HepG2 (cell line): ENCODE results near the gene PIWIL4. TPM values are rescaled to one million over a fixed set of nuclear protein-coding genes. Genes with fewer than 3 reads are reported as not detected.

Source experiments
- ATAC-seq: fragments of 200-7000 bp; cut with Tn5 transposase; 3 replicates; pipeline ENCODE4 v1.9.1; 2020; ENCODE audit warnings: mild to moderate bottlenecking, moderate library complexity
- BruUV-seq: library from RNA; stranded (reverse); fragments of 400-500 nt; replicated peaks from 2 replicates; lab custom pipeline; 2021; lab: Mats Ljungman, UMichigan
- CTCF ChIA-PET: fragments of 300-600 bp; formaldehyde crosslinking; extraction: SDS; loops from one replicate; lab custom pipeline; 2021; ENCODE audit warnings: low total read pairs, inconsistent platforms, low intra/inter-chr PET ratio; lab: Yijun Ruan, JAX
- POLR2A ChIA-PET: fragments of 350-600 bp; sonication (Branson Sonifier 250); formaldehyde crosslinking; loops from one replicate; lab custom pipeline; 2020; ENCODE audit warnings: antibody characterized with exemption, inconsistent platforms; lab: Yijun Ruan, JAX
- DNase-seq: peaks from one replicate; pipeline ENCODE4 v3.0.0-alpha.2; 2015; ENCODE audit warnings: low spot score
- FAIRE-seq: peaks from 3 replicates; lab custom pipeline; 2011; peaks lifted over from hg19 to GRCh38; lab: Jason Lieb, UNC
- H2AFZ ChIP-seq: one replicate; pipeline ENCODE4 v1.6.1; 2011; ENCODE audit warnings: low read length, inconsistent platforms
- H3K27ac ChIP-seq: fragments of 300-600 bp; 3 replicates; pipeline ENCODE4 v1.8.0; 2011; ENCODE audit warnings: mixed run types, mild to moderate bottlenecking, mixed read lengths, low read length, inconsistent platforms; ENCODE audit not compliant: insufficient read depth; ENCODE audit errors: extremely low read length
- H3K27me3 ChIP-seq, 2 experiments: fragments of 200-600 bp in 1 of 2; 2 replicates in 1 of 2; 3 replicates in 1 of 2; pipeline versions ENCODE4 v1.6.0 to v1.8.0; 2011; ENCODE audit warnings: low read length in 2 of 2, mild to moderate bottlenecking in 2 of 2, moderate library complexity in 2 of 2, inconsistent platforms in 1 of 2; ENCODE audit not compliant: insufficient read depth in 2 of 2, control insufficient read depth in 1 of 2
- H3K36me3 ChIP-seq, 2 experiments: fragments of 200-600 bp in 1 of 2; replicated peaks in 1 of 2; 2 replicates in 1 of 2; 3 replicates in 1 of 2; pipeline versions ENCODE4 v1.5.1 to v1.8.0; 2011; ENCODE audit warnings: low read length in 2 of 2, inconsistent platforms in 1 of 2; ENCODE audit not compliant: insufficient read depth in 2 of 2, control insufficient read depth in 1 of 2
- H3K4me1 ChIP-seq: 2 replicates; pipeline ENCODE4 v1.5.1; 2012; ENCODE audit warnings: low read length, inconsistent platforms; ENCODE audit not compliant: insufficient read depth
- H3K4me2 ChIP-seq: 2 replicates; pipeline ENCODE4 v1.6.0; 2011; ENCODE audit warnings: low read depth, low read length, inconsistent platforms
- H3K4me3 ChIP-seq, 3 experiments: fragments of 200-600 bp in 1 of 3; sonication (generic), shearing (Covaris generic) in 1 of 3; replicated peaks in 1 of 3; 2 replicates each; pipeline ENCODE4 v1.5.1; 2011 to 2016; ENCODE audit warnings: low read length in 3 of 3, inconsistent platforms in 2 of 3, low read depth in 2 of 3, mild to moderate bottlenecking in 2 of 3, control low read depth in 1 of 3, mixed read lengths in 1 of 3; ENCODE audit not compliant: insufficient read depth in 1 of 3
- H3K79me2 ChIP-seq: one replicate; pipeline ENCODE4 v1.6.1; 2011; ENCODE audit warnings: low read length, inconsistent platforms; ENCODE audit not compliant: insufficient read depth
- H3K9ac ChIP-seq: 2 replicates; pipeline ENCODE4 v1.6.0; 2011; ENCODE audit warnings: mild to moderate bottlenecking, low read depth, low read length, inconsistent platforms; ENCODE audit not compliant: insufficient read depth
- H3K9me3 ChIP-seq: 2 replicates; pipeline ENCODE4 v1.5.1; 2012; ENCODE audit warnings: mild to moderate bottlenecking, low read length
- H4K20me1 ChIP-seq: 2 replicates; pipeline ENCODE4 v1.6.0; 2011; ENCODE audit warnings: inconsistent platforms, mild to moderate bottlenecking, low read length, moderate library complexity; ENCODE audit not compliant: insufficient read depth
- ATAD3A ChIP-seq: sonication (generic); formaldehyde crosslinking; IDR thresholded peaks from 2 replicates; pipeline ENCODE4 v1.4.0; 2020; ENCODE audit warnings: missing genetic modification reagents
- BATF2 ChIP-seq: sonication (generic); formaldehyde crosslinking; IDR thresholded peaks from 2 replicates; pipeline ENCODE4 v1.8.0; 2022; ENCODE audit warnings: mild to moderate bottlenecking, missing genetic modification reagents, moderate library complexity
- CSRNP1 ChIP-seq: sonication (generic); formaldehyde crosslinking; IDR thresholded peaks from 2 replicates; pipeline ENCODE4 v1.8.1; 2023; ENCODE audit warnings: mild to moderate bottlenecking, missing genetic modification reagents
- FOXK2 ChIP-seq: fragments of 450-650 bp; IDR thresholded peaks from 2 replicates; pipeline ENCODE4 v1.6.1; 2016
- NCOR1 ChIP-seq: fragments of 200-600 bp; sonication (generic); IDR thresholded peaks from 2 replicates; pipeline ENCODE4 v1.7.0; 2017; ENCODE audit warnings: antibody characterized with exemption, low read length, borderline replicate concordance
- SMC3 ChIP-seq: IDR thresholded peaks from 2 replicates; pipeline ENCODE4 v1.6.1; 2011; ENCODE audit warnings: low read length, improper control_type of control experiment
- TBL1XR1 ChIP-seq: fragments of 150-350 bp; IDR thresholded peaks from 2 replicates; pipeline ENCODE4 v1.6.1; 2014; ENCODE audit warnings: borderline replicate concordance, low read length; ENCODE audit not compliant: partially characterized antibody
- XRCC5 ChIP-seq: fragments of 200-400 bp; formaldehyde crosslinking; optimal IDR thresholded peaks from 2 replicates; pipeline ENCODE3; 2017; ENCODE audit warnings: mild to moderate bottlenecking, low read length
- ZFY ChIP-seq: sonication (generic); formaldehyde crosslinking; IDR thresholded peaks from 2 replicates; pipeline ENCODE4 v1.4.0; 2020; ENCODE audit warnings: missing genetic modification reagents
- ZKSCAN5 ChIP-seq: sonication (generic); formaldehyde crosslinking; IDR thresholded peaks from 2 replicates; pipeline ENCODE4 v1.5.1; 2020; ENCODE audit warnings: mild to moderate bottlenecking, missing genetic modification reagents
- ZNF350 ChIP-seq: sonication (generic); formaldehyde crosslinking; IDR thresholded peaks from 2 replicates; pipeline ENCODE4 v1.4.0; 2020; ENCODE audit warnings: mild to moderate bottlenecking, low read depth, missing genetic modification reagents, borderline replicate concordance
- ZNF496 ChIP-seq: sonication (generic); formaldehyde crosslinking; IDR thresholded peaks from 2 replicates; pipeline ENCODE4 v1.8.1; 2023; ENCODE audit warnings: mild to moderate bottlenecking, moderate library complexity, missing genetic modification reagents; ENCODE audit not compliant: insufficient replicate concordance
- ZNF589 ChIP-seq: sonication (generic); formaldehyde crosslinking; conservative IDR thresholded peaks from 2 replicates; pipeline ENCODE4 v1.8.0; 2022; ENCODE audit warnings: mild to moderate bottlenecking, moderate library complexity, missing genetic modification reagents
- ZNF598 ChIP-seq: sonication (generic); formaldehyde crosslinking; IDR thresholded peaks from 2 replicates; pipeline ENCODE4 v1.5.1; 2020; ENCODE audit warnings: mild to moderate bottlenecking, missing genetic modification reagents, borderline replicate concordance
- ZNF609 ChIP-seq: sonication (generic); formaldehyde crosslinking; IDR thresholded peaks from 2 replicates; pipeline ENCODE4 v1.4.0; 2020; ENCODE audit warnings: mild to moderate bottlenecking, missing genetic modification reagents, borderline replicate concordance
- ZNF674 ChIP-seq: sonication (generic); formaldehyde crosslinking; IDR thresholded peaks from 2 replicates; pipeline ENCODE4 v1.5.0; 2020; ENCODE audit warnings: low read depth, mild to moderate bottlenecking, missing genetic modification reagents
- ZSCAN12 ChIP-seq: sonication (generic); formaldehyde crosslinking; IDR thresholded peaks from 2 replicates; pipeline ENCODE4 v1.9.0; 2021; ENCODE audit warnings: mild to moderate bottlenecking, missing genetic modification reagents
- WGBS: methylation state at CpG from one replicate; pipeline ENCODE4 v1.1.6; 2017; ENCODE audit warnings: low lambda C conversion rate; 5-methylcytosine and 5-hydroxymethylcytosine counted together
- in situ Hi-C: cut with HindIII; loops from 2 replicates; pipeline ENCODE4 v1.10.0; 2017; ENCODE audit warnings: low pct_unique_long_range_greater_than_20kb; ENCODE audit not compliant: extremely low pct_ligation_motif_present
- intact Hi-C: fragments of 100-400 bp; cut with micrococcal nuclease; formaldehyde crosslinking; loops from one replicate; pipeline ENCODE4 v1.10.0; 2022; ENCODE audit not compliant: unreplicated experiment
- polyA plus RNA-seq, 8 experiments: library from polyadenylated mRNA; depleted of rRNA in 3 of 8; stranded (reverse) in 7 of 8; unstranded in 1 of 8; fragments of >200 nt; fragmentation: Illumina TruSeq in 4 of 8; extraction: Trizol in 4 of 8; gene quantifications; 2 replicates each; pipeline versions ENCODE4 v1.2.1 to v1.2.3, GENCODE V29; 2011 to 2016; ENCODE audit warnings: low read depth in 4 of 8, missing spikeins in 1 of 8, mixed read lengths in 1 of 8; ENCODE audit not compliant: insufficient read depth in 1 of 8
- total RNA-seq, 5 experiments: library from RNA; depleted of rRNA; stranded (reverse); fragments of >200 nt; fragmentation: Illumina TruSeq; extraction: Trizol; gene quantifications; 2 replicates each; pipeline ENCODE4 v1.2.3, GENCODE V29; 2016; ENCODE audit warnings: low read depth in 1 of 5

PIWIL4 gene
- total and polyA plus RNA-seq, 2 of the 13 experiments (the other 11 are each of a cell fraction or from before 2014, with no cell fraction given), result 0.08 TPM; not detected in 1

GRCh38 chr11:94583213-94583865 lies 16.2 kb downstream of the PIWIL4 start:
- ATAC-seq (no peak), FAIRE-seq (no peak), DNase-seq (no peak)
- H3K27me3 ChIP-seq, result peaks cover 0 to 6% of the 10 kb centered on the region in 2 experiments; a peak in 1 of 5 replicates
- WGBS, result 2% methylated on average over 4 of the region's 4 CpGs
- no peak overlapping the region for H3K9ac ChIP-seq
- no peak overlapping the region for H3K27ac ChIP-seq
- H3K9me3 ChIP-seq, result no peaks in the 10 kb centered on the region
- H3K79me2 ChIP-seq, result no peaks in the 10 kb centered on the region
- H3K4me2 ChIP-seq, result no peak overlapping the region
- no peaks in the 10 kb centered on the region for H4K20me1 ChIP-seq
- H3K4me1 ChIP-seq, result no peaks in the 10 kb centered on the region
- H2AFZ ChIP-seq, result no peak overlapping the region
- H3K36me3 ChIP-seq, result no peaks in the 10 kb centered on the region
- in situ Hi-C loops, result no loop called here
- ChIA-PET CTCF (no interaction called here), POLR2A (no interaction called here)
- BruUV-seq, result no TSS peak
- no peak overlapping the region for H3K4me3 ChIP-seq
- intact Hi-C loops, result no loop called here
- TF ChIP-seq XRCC5 (no peak), ZNF598 (CRISPR knock-in tag) (no peak), BATF2 (CRISPR knock-in tag) (no peak), ATAD3A (no peak), FOXK2 (no peak), ZNF589 (CRISPR knock-in tag) (no peak), ZNF350 (CRISPR knock-in tag) (no peak), ZNF496 (CRISPR knock-in tag) (no peak), TBL1XR1 (no peak), NCOR1 (no peak), ZNF674 (CRISPR knock-in tag) (no peak), ZFY (CRISPR knock-in tag) (no peak), ZKSCAN5 (CRISPR knock-in tag) (no peak), ZSCAN12 (CRISPR knock-in tag) (no peak), CSRNP1 (CRISPR knock-in tag) (no peak), SMC3 (no peak), ZNF609 (no peak)
